SK-N-SH (cell line): ENCODE results near the gene DPEP3. TPM values are rescaled to one million over a fixed set of nuclear protein-coding genes. Genes with fewer than 3 reads are reported as not detected.

Experiments used
- CTCF ChIA-PET: fragments of 300-600, 350-600 bp; formaldehyde crosslinking; extraction: SDS; loops from one replicate; lab custom pipeline; 2021; lab: Yijun Ruan, JAX
- POLR2A ChIA-PET: fragments of 350-600 bp; sonication (Branson Sonifier 250); formaldehyde crosslinking; extraction: SDS; loops from one replicate; lab custom pipeline; 2020; ENCODE audit warnings: antibody characterized with exemption, inconsistent platforms; lab: Yijun Ruan, JAX
- DNase-seq: peaks from one replicate; pipeline ENCODE4 v3.0.0; 2012
- H2AFZ ChIP-seq: fragments of 200-600 bp; sonication (generic); 2 replicates; pipeline ENCODE4 v1.8.1; 2016; ENCODE audit warnings: antibody characterized with exemption, mild to moderate bottlenecking, low read depth
- H3F3A ChIP-seq: fragments of 200-600 bp; sonication (generic); replicated peaks from 2 replicates; pipeline ENCODE3; 2016; ENCODE audit warnings: antibody characterized with exemption, mild to moderate bottlenecking; ENCODE audit not compliant: insufficient read depth
- H3K27ac ChIP-seq, 2 experiments: fragments of 200-500 bp in 1 of 2; fragments of 200-600 bp in 1 of 2; sonication (Bioruptor generic) in 1 of 2; sonication (generic), shearing (Covaris generic) in 1 of 2; 2 replicates each; pipeline versions ENCODE4 v1.5.1 to v1.6.1; 2014 to 2016; ENCODE audit warnings: low read depth in 2 of 2, inconsistent platforms in 1 of 2, low read length in 1 of 2, mild to moderate bottlenecking in 1 of 2, mixed read lengths in 1 of 2
- H3K27me3 ChIP-seq: fragments of 200-600 bp; sonication (generic), shearing (Covaris generic); 2 replicates; pipeline ENCODE4 v1.6.1; 2016; ENCODE audit warnings: mixed run types; ENCODE audit not compliant: insufficient read depth
- H3K36me3 ChIP-seq, 2 experiments: fragments of 200-500 bp in 1 of 2; fragments of 200-600 bp in 1 of 2; sonication (Bioruptor generic) in 1 of 2; sonication (generic) in 1 of 2; replicated peaks in 1 of 2; 2 replicates each; pipeline versions ENCODE3 to v1.5.1; 2014 to 2016; ENCODE audit warnings: low read length in 1 of 2, mild to moderate bottlenecking in 1 of 2; ENCODE audit not compliant: insufficient read depth in 2 of 2, control insufficient read depth in 1 of 2
- H3K4me1 ChIP-seq, 2 experiments: fragments of 200-500 bp in 1 of 2; fragments of 200-600 bp in 1 of 2; sonication (Bioruptor generic) in 1 of 2; sonication (generic), shearing (Covaris generic) in 1 of 2; 2 replicates each; pipeline versions ENCODE4 v1.5.1 to v1.6.1; 2014 to 2016; ENCODE audit warnings: low read depth in 1 of 2, low read length in 1 of 2, mixed run types in 1 of 2; ENCODE audit not compliant: insufficient read depth in 2 of 2, control insufficient read depth in 1 of 2
- H3K4me2 ChIP-seq: fragments of 200-600 bp; sonication (generic), shearing (Covaris generic); 2 replicates; pipeline ENCODE4 v1.6.1; 2017; ENCODE audit warnings: mixed run types
- H3K4me3 ChIP-seq, 2 experiments: fragments of 200-500 bp in 1 of 2; fragments of 200-600 bp in 1 of 2; sonication (Bioruptor generic) in 1 of 2; sonication (generic), shearing (Covaris generic) in 1 of 2; 2 replicates each; pipeline versions ENCODE4 v1.5.1 to v1.8.1; 2014 to 2016; ENCODE audit warnings: low read depth in 2 of 2, inconsistent platforms in 1 of 2, low read length in 1 of 2, mild to moderate bottlenecking in 1 of 2, mixed read lengths in 1 of 2, moderate library complexity in 1 of 2
- H3K79me2 ChIP-seq: fragments of 200-600 bp; sonication (generic); 2 replicates; pipeline ENCODE4 v1.8.1; 2017; ENCODE audit warnings: mild to moderate bottlenecking; ENCODE audit not compliant: insufficient read depth
- H3K9ac ChIP-seq: fragments of 200-600 bp; sonication (generic); 2 replicates; pipeline ENCODE4 v1.6.1; 2017; ENCODE audit warnings: mixed run types
- H3K9me2 ChIP-seq: fragments of 200-600 bp; sonication (generic); 2 replicates; pipeline ENCODE4 v1.6.1; 2017; ENCODE audit warnings: mixed run types
- H3K9me3 ChIP-seq: fragments of 200-600 bp; sonication (generic); 2 replicates; pipeline ENCODE4 v1.6.1; 2017; ENCODE audit warnings: mixed run types, mild to moderate bottlenecking, moderate library complexity
- H4K20me1 ChIP-seq: fragments of 200-600 bp; sonication (generic); 2 replicates; pipeline ENCODE4 v1.6.1; 2017; ENCODE audit warnings: mild to moderate bottlenecking, mixed run types; ENCODE audit not compliant: insufficient read depth
- CHD2 ChIP-seq: fragments of 150-350 bp; IDR thresholded peaks from 2 replicates; pipeline ENCODE4 v1.6.1; 2018; ENCODE audit warnings: low read length; ENCODE audit not compliant: partially characterized antibody
- CTCF ChIP-seq: fragments of 200-600 bp; sonication (generic); IDR thresholded peaks from 2 replicates; pipeline ENCODE4 v1.6.1; 2017; ENCODE audit warnings: antibody characterized with exemption, mild to moderate bottlenecking, moderate library complexity
- GATA2 ChIP-seq: sonication (generic); formaldehyde crosslinking; IDR thresholded peaks from 2 replicates; pipeline ENCODE4 v1.5.0; 2020; ENCODE audit warnings: mild to moderate bottlenecking, missing genetic modification reagents
- IRF3 ChIP-seq: fragments of 150-350 bp; IDR thresholded peaks from 2 replicates; pipeline ENCODE4 v1.6.1; 2016; ENCODE audit warnings: mild to moderate bottlenecking, low read depth, low read length
- JUND ChIP-seq: IDR thresholded peaks from 2 replicates; pipeline ENCODE4 v1.4.0; 2012
- MEF2A ChIP-seq: IDR thresholded peaks from 2 replicates; pipeline ENCODE4 v1.4.0; 2012; ENCODE audit warnings: low read depth, borderline replicate concordance
- NFIC ChIP-seq: IDR thresholded peaks from 2 replicates; pipeline ENCODE4 v1.4.0; 2012; ENCODE audit warnings: borderline replicate concordance
- RAD21 ChIP-seq: IDR thresholded peaks from 2 replicates; pipeline ENCODE4 v1.6.1; 2012; ENCODE audit warnings: mild to moderate bottlenecking, low read length
- RCOR1 ChIP-seq: fragments of 150-350 bp; IDR thresholded peaks from 2 replicates; pipeline ENCODE4 v1.6.1; 2017; ENCODE audit warnings: antibody characterized with exemption, low read length
- RFX5 ChIP-seq: IDR thresholded peaks from 2 replicates; pipeline ENCODE4 v1.6.1; 2012; ENCODE audit warnings: mild to moderate bottlenecking, improper control_type of control experiment, low read length
- USF2 ChIP-seq: fragments of 150-350 bp; IDR thresholded peaks from 2 replicates; pipeline ENCODE4 v1.6.1; 2017; ENCODE audit warnings: antibody characterized with exemption, low read length, low read depth, borderline replicate concordance
- WGBS: methylation state at CpG from one replicate; pipeline ENCODE4 v1.1.6; 2017; ENCODE audit warnings: low lambda C conversion rate; 5-methylcytosine and 5-hydroxymethylcytosine counted together
- polyA plus RNA-seq, 3 experiments: library from polyadenylated mRNA; depleted of rRNA; stranded (reverse); fragments of >200 nt; gene quantifications; 2 replicates each; pipeline ENCODE4 v1.2.3, GENCODE V29; 2012
- TF ChIP-seq, protein P1 (sequence below): IDR thresholded peaks from 2 replicates; pipeline ENCODE4 v1.6.1; 2012; ENCODE audit warnings: mild to moderate bottlenecking, low read depth, low read length, moderate library complexity

Gene DPEP3
- polyA plus RNA-seq, 1 of the 3 experiments (the other 2 are of a cell fraction) = not detected

GRCh38 chr16:67953641-67954375, 26.5 kb downstream of the DPEP3 start:
- peaks cover 7% of the 10 kb centered on the region for H3F3A ChIP-seq
- no peak for DNase-seq
- ChIA-PET CTCF (interaction anchor here (0.6 to 1.6 kb wide), 3 partner anchors 11 to 87 kb away, joined by 3 to 5 read pairs (median 4); no protein-coding TSS in a partner anchor), POLR2A (no interaction called here)
- no peak overlapping the region for H3K27ac ChIP-seq
- peaks cover 25% of the 10 kb centered on the region; the same call in 1 of the 2 replicates for H3K79me2 ChIP-seq
- peaks cover 0 to 8% of the 10 kb centered on the region in 2 experiments; a peak in 1 of 4 replicates for H3K4me1 ChIP-seq
- no peak overlapping the region for H3K4me3 ChIP-seq
- WGBS = 95% methylated on average over 5 of the region's 8 CpGs
- H2AFZ ChIP-seq = no peak overlapping the region
- H3K9me2 ChIP-seq = no peaks in the 10 kb centered on the region
- TF ChIP-seq CTCF = no peak
- no peak for TF ChIP-seq CHD2
- TF ChIP-seq, protein P1, sequence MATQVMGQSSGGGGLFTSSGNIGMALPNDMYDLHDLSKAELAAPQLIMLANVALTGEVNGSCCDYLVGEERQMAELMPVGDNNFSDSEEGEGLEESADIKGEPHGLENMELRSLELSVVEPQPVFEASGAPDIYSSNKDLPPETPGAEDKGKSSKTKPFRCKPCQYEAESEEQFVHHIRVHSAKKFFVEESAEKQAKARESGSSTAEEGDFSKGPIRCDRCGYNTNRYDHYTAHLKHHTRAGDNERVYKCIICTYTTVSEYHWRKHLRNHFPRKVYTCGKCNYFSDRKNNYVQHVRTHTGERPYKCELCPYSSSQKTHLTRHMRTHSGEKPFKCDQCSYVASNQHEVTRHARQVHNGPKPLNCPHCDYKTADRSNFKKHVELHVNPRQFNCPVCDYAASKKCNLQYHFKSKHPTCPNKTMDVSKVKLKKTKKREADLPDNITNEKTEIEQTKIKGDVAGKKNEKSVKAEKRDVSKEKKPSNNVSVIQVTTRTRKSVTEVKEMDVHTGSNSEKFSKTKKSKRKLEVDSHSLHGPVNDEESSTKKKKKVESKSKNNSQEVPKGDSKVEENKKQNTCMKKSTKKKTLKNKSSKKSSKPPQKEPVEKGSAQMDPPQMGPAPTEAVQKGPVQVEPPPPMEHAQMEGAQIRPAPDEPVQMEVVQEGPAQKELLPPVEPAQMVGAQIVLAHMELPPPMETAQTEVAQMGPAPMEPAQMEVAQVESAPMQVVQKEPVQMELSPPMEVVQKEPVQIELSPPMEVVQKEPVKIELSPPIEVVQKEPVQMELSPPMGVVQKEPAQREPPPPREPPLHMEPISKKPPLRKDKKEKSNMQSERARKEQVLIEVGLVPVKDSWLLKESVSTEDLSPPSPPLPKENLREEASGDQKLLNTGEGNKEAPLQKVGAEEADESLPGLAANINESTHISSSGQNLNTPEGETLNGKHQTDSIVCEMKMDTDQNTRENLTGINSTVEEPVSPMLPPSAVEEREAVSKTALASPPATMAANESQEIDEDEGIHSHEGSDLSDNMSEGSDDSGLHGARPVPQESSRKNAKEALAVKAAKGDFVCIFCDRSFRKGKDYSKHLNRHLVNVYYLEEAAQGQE = no peak
- TF ChIP-seq GATA2 (CRISPR knock-in tag) = no peak
- no peak overlapping the region for H3K4me2 ChIP-seq
- no peaks in the 10 kb centered on the region for H3K27me3 ChIP-seq
- H3K9ac ChIP-seq = no peak overlapping the region
- peaks cover 19 to 58% of the 10 kb centered on the region in 2 experiments for H3K36me3 ChIP-seq
- H3K9me3 ChIP-seq = no peaks in the 10 kb centered on the region
- H4K20me1 ChIP-seq = no peaks in the 10 kb centered on the region

GRCh38 chr16:67951485-67951884, 28.8 kb downstream of the DPEP3 start:
- WGBS = 70% methylated on average over 6 of the region's 12 CpGs
- H3K27ac ChIP-seq = no peak overlapping the region
- no peaks in the 10 kb centered on the region for H3K9me3 ChIP-seq
- H3K27me3 ChIP-seq = no peaks in the 10 kb centered on the region
- DNase-seq = no peak
- ChIA-PET POLR2A (interaction anchor here (1.6 kb wide), 1 partner anchor 8 kb away, joined by 4 read pairs; no protein-coding TSS in a partner anchor), CTCF (interaction anchor here (1.0 to 2.5 kb wide), 3 partner anchors 9 to 135 kb away, joined by 4 to 9 read pairs (median 9); no protein-coding TSS in a partner anchor)
- H3K9me2 ChIP-seq = no peaks in the 10 kb centered on the region
- H3K4me2 ChIP-seq = no peak overlapping the region
- H3K4me1 ChIP-seq = peaks cover 0 to 8% of the 10 kb centered on the region in 2 experiments; a peak in 1 of 4 replicates
- H4K20me1 ChIP-seq = no peaks in the 10 kb centered on the region
- H2AFZ ChIP-seq = no peak overlapping the region
- H3K9ac ChIP-seq = no peak overlapping the region
- no peak overlapping the region for H3K4me3 ChIP-seq
- H3F3A ChIP-seq = peaks cover 7% of the 10 kb centered on the region
- peaks cover 15 to 66% of the 10 kb centered on the region in 2 experiments for H3K36me3 ChIP-seq
- peaks cover 23% of the 10 kb centered on the region; the same call in 1 of the 2 replicates for H3K79me2 ChIP-seq
- TF ChIP-seq JUND = no peak
- no peak for TF ChIP-seq RCOR1
- no peak for TF ChIP-seq IRF3
- TF ChIP-seq MEF2A = no peak
- TF ChIP-seq RFX5 = no peak
- TF ChIP-seq, protein P1 = no peak
- no peak for TF ChIP-seq USF2
- no peak for TF ChIP-seq NFIC
- TF ChIP-seq RAD21 = no peak
